Measurements from ENCODE around the gene KIF5A. TPM values are rescaled to one million over a fixed set of nuclear protein-coding genes. Genes with fewer than 3 reads are reported as not detected.
"Not testable (repeated sequence)": the region's sequence is repeated elsewhere in the genome, so short reads cannot be mapped to it uniquely, and the experiment has no call there.

The KIF5A gene
- total RNA-seq (2014; rRNA removed; shearing (Covaris generic)): 0.29 and 0.40 TPM in 2 replicates
- 0.87 and 0.95 TPM in 2 replicates for polyA plus RNA-seq (2015; cell fraction: cytosol; rRNA removed)
- polyA plus RNA-seq (2015; cell fraction: nucleus; rRNA removed): 4.8 and 7.9 TPM in 2 replicates

DNA sequence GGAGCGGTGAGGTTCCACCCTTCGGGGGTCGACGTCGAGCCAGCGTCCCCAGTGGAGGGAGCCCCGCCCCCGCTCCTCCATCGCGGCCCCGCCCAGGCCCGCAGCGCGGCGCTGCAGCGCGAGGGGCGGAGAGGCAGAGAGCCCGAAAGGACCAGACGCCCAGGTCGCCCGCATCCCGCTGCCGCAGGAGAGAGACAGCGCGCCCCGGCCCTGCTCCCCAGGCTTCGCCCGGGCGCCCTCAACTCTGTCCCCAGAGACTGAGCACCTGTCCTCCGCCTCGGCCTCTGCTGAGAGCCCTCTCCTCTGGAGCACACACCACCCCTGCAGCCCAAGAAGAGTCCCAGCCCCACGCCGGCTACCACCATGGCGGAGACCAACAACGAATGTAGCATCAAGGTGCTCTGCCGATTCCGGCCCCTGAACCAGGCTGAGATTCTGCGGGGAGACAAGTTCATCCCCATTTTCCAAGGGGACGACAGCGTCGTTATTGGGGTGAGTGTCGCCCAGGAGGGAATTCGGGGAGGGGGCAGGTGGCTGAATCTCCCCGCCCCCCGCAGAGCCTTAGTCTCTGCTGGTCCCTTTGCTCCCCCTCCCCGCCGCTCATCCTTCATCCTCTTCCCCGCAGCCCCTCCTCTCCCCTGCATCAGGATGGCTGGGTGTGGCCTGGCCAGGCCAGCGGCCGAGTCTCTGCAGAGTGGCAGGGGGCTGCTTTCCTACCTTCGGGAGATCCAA, at the start of gene KIF5A:
Gene KIF5A (plus strand): TSS at position 136 of the 732 bp plus-strand sequence. CDS start 228 bp downstream, at position 364.
- in situ Hi-C loops (cut with HindIII; ENCODE audit: low pct_unique_long_range_greater_than_20kb, low sequenced_read_pairs): no loop called here
- DNase-seq (ENCODE audit: low read depth, low spot score): peak; percentile 38

DNA sequence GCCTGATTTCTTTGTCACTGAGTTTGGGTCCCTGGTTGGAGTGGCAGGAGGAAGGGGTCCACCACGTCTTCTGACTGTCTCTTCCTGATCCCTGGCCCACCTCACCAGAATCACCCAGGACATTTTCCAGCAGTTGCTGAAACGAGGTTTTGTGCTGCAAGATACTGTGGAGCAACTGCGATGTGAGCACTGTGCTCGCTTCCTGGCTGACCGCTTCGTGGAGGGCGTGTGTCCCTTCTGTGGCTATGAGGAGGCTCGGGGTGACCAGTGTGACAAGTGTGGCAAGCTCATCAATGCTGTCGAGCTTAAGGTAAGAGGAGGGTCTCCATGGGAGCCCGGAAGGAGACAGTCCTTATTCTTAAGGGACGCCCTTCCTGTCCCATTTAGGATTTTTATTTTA, 49.6 kb upstream of the KIF5A start:
- DNase-seq (ENCODE audit: low read depth, low spot score): no peak
- in situ Hi-C loops (cut with HindIII; ENCODE audit: low pct_unique_long_range_greater_than_20kb, low sequenced_read_pairs): no loop called here

DNA sequence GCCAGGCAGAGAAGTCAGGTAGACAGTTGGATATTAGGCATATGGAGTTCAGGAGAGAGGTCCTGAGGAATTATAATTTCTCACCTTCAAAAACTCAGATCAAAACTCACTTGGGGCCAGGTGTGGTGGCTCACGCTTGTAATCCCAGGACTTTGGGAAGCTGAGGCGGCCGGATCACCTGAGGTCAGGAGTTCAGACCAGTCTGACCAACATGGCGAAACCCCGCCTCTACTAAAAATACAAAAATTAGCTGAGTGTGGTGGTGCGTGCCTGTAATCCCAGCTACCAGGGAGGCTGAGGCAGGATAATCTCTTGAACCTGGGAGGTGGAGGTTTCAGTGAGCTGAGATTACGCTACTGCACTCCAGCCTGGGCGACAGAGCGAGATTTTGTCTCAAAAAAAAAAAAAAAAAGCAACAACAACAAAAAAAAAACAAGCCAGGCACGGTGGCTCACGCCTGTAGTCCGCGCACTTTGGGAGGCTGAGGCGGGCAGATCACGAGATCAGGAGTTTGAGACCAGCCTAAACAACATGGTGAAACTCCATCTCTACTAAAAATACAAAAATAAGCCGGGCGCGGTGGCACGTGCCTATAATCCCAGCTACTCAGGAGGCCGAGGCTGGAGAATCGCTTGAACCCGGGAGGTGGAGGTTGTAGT, 47.4 kb upstream of the KIF5A start:
- DNase-seq (ENCODE audit: low read depth, low spot score); in situ Hi-C loops (cut with HindIII; ENCODE audit: low pct_unique_long_range_greater_than_20kb, low sequenced_read_pairs): not testable (repeated sequence)

GRCh38 chr12:57506541-57506940, 43.3 kb upstream of the KIF5A start:
- DNase-seq (ENCODE audit: low read depth, low spot score); in situ Hi-C loops (cut with HindIII; ENCODE audit: low pct_unique_long_range_greater_than_20kb, low sequenced_read_pairs): not testable (repeated sequence)

DNA sequence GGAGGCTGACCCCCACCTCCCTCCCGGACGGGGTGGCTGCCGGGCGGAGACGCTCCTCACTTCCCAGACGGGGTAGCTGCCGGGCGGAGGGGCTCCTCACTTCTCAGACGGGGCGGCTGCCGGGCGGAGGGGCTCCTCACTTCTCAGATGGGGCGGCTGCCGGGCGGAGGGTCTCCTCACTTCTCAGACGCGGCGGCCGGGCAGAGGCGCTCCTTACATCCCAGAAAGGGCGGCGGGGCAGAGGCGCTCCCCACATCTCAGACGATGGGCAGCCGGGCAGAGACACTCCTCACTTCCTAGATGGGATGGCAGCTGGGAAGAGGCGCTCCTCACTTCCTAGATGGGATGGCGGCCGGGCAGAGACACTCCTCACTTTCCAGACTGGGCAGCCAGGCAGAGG, 42.0 kb upstream of the KIF5A start:
- in situ Hi-C loops (cut with HindIII; ENCODE audit: low pct_unique_long_range_greater_than_20kb, low sequenced_read_pairs): not testable (repeated sequence)

GRCh38 chr12:57511161-57511560, 38.7 kb upstream of the KIF5A start:
- in situ Hi-C loops (cut with HindIII; ENCODE audit: low pct_unique_long_range_greater_than_20kb, low sequenced_read_pairs): no loop called here
- DNase-seq (ENCODE audit: low read depth, low spot score): no peak

More for the DNA sequence above, 42.0 kb upstream of the KIF5A start:
- DNase-seq (ENCODE audit: low read depth, low spot score): not testable (repeated sequence)

DNA sequence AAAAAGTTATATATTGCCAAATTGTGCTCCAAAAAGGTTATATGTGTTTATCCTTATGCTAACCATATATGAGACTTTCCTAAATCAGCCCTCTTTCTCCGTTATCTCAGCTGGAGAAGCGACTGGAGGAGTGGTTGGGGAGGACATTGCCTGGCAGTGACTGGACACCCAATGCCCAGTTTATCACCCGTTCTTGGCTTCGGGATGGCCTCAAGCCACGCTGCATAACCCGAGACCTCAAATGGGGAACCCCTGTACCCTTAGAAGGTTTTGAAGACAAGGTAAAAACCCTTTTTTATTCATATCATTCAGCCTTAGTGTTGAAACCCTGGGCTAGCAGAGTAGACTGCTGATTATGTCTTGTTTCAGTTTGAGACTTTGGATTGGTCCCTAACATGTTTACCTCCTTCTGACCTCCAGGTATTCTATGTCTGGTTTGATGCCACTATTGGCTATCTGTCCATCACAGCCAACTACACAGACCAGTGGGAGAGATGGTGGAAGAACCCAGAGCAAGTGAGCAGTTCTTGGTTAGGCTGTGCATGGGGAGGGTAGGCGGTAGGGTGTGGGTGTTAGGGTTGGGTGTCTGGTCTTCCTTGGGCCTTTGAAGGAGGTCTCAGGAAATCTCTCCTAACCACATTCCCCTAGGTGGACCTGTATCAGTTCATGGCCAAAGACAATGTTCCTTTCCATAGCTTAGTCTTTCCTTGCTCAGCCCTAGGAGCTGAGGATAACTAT, 38.1 kb upstream of the KIF5A start:
- in situ Hi-C loops (cut with HindIII; ENCODE audit: low pct_unique_long_range_greater_than_20kb, low sequenced_read_pairs): no loop called here
- no peak for DNase-seq (ENCODE audit: low read depth, low spot score)

- DNase-seq (ENCODE audit: low read depth, low spot score): no peak
- in situ Hi-C loops (cut with HindIII; ENCODE audit: low pct_unique_long_range_greater_than_20kb, low sequenced_read_pairs): no loop called here
Measured at GRCh38 chr12:57512665-57513064, 37.2 kb upstream of the KIF5A start.

DNA sequence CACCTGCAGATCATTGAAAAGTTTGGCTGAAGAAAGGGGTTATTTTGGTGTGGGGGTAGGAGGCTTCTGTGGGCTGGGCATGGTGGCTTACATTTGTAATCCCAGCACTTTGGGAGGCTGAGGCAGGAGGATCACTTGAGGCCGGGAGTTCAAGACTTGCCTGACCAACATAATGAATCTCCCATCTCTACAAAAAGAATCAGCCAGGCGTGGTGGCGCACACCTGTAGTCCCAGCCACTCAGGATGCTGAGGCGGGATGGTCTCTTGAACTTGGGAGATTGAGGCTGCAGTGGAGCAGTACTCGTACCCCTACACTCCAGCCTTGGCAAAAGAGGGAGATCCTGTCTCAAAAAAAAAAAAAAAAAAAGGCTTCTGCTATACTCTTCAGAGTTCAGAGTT, 36.6 kb upstream of the KIF5A start:
- DNase-seq (ENCODE audit: low read depth, low spot score): no peak
- in situ Hi-C loops (cut with HindIII; ENCODE audit: low pct_unique_long_range_greater_than_20kb, low sequenced_read_pairs): no loop called here

DNA sequence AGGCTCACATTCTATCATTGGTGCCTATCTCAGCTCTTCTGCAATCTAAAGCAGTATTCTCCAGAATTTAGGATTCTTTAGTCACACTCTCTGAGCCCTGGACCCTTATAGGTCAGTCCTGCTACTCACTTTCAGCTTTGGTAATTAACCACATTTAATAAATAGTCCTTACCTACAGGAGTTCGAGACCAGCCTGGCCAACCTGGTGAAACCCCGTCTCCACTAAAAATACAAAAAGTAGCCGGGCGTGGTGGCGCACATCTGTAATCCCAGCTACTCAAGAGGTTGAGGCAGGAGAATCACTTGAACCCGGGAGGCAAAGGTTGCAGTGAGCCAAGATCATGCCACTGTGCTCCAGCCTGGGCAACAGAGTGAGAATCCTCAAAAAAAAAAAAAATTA, 36.2 kb upstream of the KIF5A start:
- in situ Hi-C loops (cut with HindIII; ENCODE audit: low pct_unique_long_range_greater_than_20kb, low sequenced_read_pairs); DNase-seq (ENCODE audit: low read depth, low spot score): not testable (repeated sequence)

DNA sequence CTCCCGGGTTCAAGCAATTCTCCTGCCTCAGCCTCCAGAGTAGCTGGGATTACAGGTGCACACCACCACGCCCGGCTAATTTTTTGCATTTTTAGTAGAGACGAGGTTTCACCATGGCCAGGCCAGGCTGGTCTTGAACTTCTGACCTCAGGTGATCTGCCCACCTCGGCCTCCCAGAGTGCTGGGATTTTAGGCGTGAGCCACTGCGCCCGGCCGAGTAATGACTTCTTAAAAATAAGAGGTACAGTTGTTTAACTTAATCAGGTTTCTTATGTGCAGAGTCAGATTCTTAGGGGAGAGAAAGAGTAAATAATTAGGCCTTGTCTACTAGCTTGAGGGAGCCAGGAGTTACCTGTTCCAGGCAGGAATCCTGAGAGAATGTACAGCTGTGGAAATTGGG, 35.6 kb upstream of the KIF5A start:
- DNase-seq (ENCODE audit: low read depth, low spot score); in situ Hi-C loops (cut with HindIII; ENCODE audit: low pct_unique_long_range_greater_than_20kb, low sequenced_read_pairs): not testable (repeated sequence)

GRCh38 chr12:57514720-57515407, 35.0 kb upstream of the KIF5A start:
- in situ Hi-C loops (cut with HindIII; ENCODE audit: low pct_unique_long_range_greater_than_20kb, low sequenced_read_pairs): no loop called here
- peak; percentile 23 for DNase-seq (ENCODE audit: low read depth, low spot score)

- in situ Hi-C loops (cut with HindIII; ENCODE audit: low pct_unique_long_range_greater_than_20kb, low sequenced_read_pairs): no loop called here
- no peak for DNase-seq (ENCODE audit: low read depth, low spot score)
Measured at GRCh38 chr12:57515408-57515933, 34.4 kb upstream of the KIF5A start.

- DNase-seq (ENCODE audit: low read depth, low spot score): peak; percentile 22
- in situ Hi-C loops (cut with HindIII; ENCODE audit: low pct_unique_long_range_greater_than_20kb, low sequenced_read_pairs): no loop called here
Measured at GRCh38 chr12:57515934-57516541, 33.8 kb upstream of the KIF5A start.

- no peak for DNase-seq (ENCODE audit: low read depth, low spot score)
- in situ Hi-C loops (cut with HindIII; ENCODE audit: low pct_unique_long_range_greater_than_20kb, low sequenced_read_pairs): no loop called here
Measured at GRCh38 chr12:57516617-57517153, 33.2 kb upstream of the KIF5A start.

GRCh38 chr12:57517187-57517586, 32.7 kb upstream of the KIF5A start:
- in situ Hi-C loops (cut with HindIII; ENCODE audit: low pct_unique_long_range_greater_than_20kb, low sequenced_read_pairs): no loop called here
- DNase-seq (ENCODE audit: low read depth, low spot score): no peak

GRCh38 chr12:57517718-57518117, 32.1 kb upstream of the KIF5A start:
- in situ Hi-C loops (cut with HindIII; ENCODE audit: low pct_unique_long_range_greater_than_20kb, low sequenced_read_pairs); DNase-seq (ENCODE audit: low read depth, low spot score): not testable (repeated sequence)
